ENCODE data around the gene PSMD7.
"Not testable (repeated sequence)": the region's sequence is repeated elsewhere in the genome, so short reads cannot be mapped to it uniquely, and the experiment has no call there.

The PSMD7 gene

GRCh38 chr16:74297145-74297665 is 591 bp downstream of the PSMD7 start:
- no peak for DNase-seq (ENCODE audit: low spot score)

- no peak for DNase-seq (ENCODE audit: low spot score)
These were observed 1.5 kb downstream of the PSMD7 start for GRCh38 chr16:74298104-74298503.

DNA sequence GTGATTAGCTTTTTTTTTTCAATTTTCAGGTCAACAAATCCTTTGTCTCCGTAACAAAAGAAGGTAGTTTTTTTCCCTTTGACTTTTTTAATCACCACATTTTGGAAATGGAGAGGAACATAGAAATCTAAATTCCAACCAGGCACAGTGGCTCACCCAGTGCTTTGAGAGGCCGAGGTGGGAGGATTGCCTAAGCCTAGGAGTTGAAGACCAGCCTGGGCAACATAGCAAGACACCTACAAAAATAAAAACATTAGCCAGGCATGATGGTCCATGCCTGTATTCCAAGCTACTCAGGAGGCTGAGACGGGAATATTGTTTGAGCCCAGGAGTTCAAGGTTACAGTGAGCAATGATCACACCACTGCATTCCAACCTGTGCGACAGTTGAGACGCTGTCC is 5.7 kb downstream of the PSMD7 start:
- no peak for DNase-seq (ENCODE audit: low spot score)

GRCh38 chr16:74304164-74304834 is 7.7 kb downstream of the PSMD7 start:
- no peak for DNase-seq (ENCODE audit: low spot score)

- no peak for DNase-seq (ENCODE audit: low spot score)
These were observed 8.2 kb downstream of the PSMD7 start for GRCh38 chr16:74304835-74305176.

DNA sequence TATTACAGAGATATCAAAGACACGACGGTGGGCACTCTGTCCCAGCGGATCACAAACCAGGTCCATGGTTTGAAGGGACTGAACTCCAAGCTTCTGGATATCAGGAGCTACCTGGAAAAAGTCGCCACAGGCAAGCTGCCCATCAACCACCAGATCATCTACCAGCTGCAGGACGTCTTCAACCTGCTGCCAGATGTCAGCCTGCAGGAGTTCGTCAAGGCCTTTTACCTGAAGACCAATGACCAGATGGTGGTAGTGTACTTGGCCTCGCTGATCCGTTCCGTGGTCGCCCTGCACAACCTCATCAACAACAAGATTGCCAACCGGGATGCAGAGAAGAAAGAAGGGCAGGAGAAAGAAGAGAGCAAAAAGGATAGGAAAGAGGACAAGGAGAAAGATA is 8.7 kb downstream of the PSMD7 start:
- DNase-seq (ENCODE audit: low spot score), result no peak

DNA sequence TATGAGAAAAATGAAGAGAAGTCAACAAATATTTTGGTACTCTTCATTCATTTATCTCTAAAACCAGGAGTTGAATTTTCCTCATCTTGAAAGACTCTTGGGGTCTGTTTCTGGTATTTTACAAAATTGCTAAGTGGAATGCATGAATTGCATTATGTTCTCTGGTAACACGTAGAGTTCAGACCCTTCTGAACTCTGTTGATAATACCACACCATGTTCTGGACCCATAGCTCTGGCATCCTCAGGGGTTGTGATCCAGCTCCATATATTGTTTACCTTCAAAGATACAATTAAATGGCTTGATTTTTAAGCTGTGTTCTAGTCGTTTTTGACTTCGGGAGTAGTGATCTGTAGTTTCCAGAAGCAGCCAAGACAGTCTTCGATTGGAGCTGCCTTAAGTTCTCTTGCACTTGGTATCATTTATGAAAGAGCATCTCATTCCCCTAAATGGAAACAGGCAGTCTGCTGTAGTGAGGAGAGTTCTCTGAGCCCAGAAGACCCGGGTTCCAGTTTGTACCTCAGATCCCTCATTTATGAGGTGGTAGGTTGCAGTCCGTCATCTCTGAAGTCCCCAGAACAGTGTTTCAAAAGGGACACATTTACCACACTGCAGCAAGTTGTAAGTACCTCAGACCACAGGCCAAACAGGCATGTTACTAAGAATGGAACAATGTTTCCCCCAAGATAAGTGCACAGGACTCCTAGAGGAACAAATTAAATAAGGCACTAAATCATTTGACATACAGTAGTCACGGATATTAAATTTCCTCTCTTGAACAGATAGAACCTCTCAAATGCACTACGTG is 9.6 kb downstream of the PSMD7 start:
- DNase-seq (ENCODE audit: low spot score), result no peak

DNA sequence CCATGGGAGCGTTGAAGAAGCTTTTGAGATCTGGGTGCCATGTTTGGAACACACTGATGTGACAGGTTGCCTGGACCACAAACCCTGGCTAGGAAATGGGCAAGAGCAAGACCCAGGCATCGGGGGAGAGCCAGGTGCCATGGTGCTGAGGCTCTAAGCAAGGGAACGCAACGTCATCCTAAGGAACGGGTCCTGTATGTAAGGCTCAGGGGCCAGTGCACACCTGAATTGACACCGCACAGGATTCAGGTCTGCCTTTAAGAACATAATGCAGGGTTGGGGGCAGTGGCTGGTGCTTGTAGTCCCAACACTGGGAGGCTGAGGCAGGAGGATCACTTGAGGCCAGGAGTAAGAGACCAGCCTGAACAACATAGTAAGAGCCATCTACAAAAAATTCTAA is 10.8 kb downstream of the PSMD7 start:
- no peak for DNase-seq (ENCODE audit: low spot score)

- DNase-seq (ENCODE audit: low spot score), result peak; percentile 61
These were observed 13.5 kb downstream of the PSMD7 start for GRCh38 chr16:74309789-74310781.

DNA sequence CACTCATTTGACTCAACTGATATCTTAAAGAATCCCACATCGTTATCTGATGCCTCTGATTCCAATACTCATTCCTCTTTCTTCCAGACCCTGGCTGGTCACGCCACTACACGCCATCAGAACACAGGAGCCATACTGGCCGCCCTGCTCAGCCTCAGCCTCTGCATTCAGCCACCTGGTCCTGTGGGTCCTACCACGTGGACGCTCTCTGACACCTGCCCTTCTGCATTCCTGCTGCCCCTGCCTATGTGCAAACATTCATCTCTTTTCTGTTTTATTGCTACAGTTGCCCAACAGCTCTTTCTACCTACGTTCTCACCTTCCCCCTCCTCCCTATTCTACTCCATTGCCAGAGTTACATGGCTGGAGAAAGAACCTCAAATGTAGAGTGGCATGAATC is 18.4 kb downstream of the PSMD7 start:
- no peak for DNase-seq (ENCODE audit: low spot score)

DNA sequence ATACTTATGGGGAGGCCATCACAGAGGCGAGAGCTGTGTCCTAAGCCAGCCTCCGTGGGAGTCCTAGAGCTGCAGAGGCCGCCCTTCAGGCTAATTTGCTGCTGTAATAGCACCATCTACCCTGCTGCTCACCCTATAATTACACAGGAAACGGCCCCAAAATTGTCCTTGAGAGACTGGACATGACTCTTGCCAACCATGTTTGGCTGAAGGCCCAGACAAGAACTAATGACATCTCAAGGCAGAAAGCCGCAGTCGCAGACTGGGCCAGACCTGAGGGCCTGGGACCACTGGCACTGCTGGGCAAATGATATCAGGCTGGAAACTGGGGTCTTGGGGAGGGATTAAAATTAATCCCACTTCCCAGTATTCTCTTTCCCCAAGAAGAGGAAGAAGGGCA is 24.1 kb downstream of the PSMD7 start:
- DNase-seq (ENCODE audit: low spot score), result no peak

GRCh38 chr16:74321356-74321755 is 24.7 kb downstream of the PSMD7 start:
- no peak for DNase-seq (ENCODE audit: low spot score)

- no peak for DNase-seq (ENCODE audit: low spot score)
These were observed 25.7 kb downstream of the PSMD7 start for GRCh38 chr16:74322301-74322710.

DNA sequence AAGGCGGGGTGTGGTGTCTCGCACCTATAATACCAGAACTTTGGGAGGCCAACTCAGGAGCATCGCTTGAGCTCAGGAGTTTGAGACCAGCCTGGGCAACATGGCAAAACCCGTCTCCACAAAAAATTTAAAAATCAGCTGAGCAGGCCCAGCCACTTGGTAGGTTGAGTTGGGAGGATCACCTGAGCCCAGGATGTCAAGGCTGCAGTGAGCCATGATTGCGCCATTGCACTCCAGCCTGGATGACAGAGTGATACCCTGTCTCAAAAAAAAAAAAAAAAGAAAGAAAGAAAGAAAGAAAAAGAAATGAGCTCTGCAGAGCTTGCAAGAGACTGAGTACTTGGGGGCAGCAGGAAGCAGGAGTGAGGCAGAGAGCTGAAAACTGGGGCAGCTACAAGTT is 28.2 kb downstream of the PSMD7 start:
- not testable (repeated sequence) for DNase-seq (ENCODE audit: low spot score)

- DNase-seq (ENCODE audit: low spot score), result no peak
These were observed 29.0 kb downstream of the PSMD7 start for GRCh38 chr16:74325641-74326040.

GRCh38 chr16:74328346-74328745 is 31.7 kb downstream of the PSMD7 start:
- DNase-seq (ENCODE audit: low spot score), result not testable (repeated sequence)

- DNase-seq (ENCODE audit: low spot score), result not testable (repeated sequence)
These were observed 35.9 kb downstream of the PSMD7 start for GRCh38 chr16:74332469-74332868.

GRCh38 chr16:74337506-74337905 is 40.9 kb downstream of the PSMD7 start:
- not testable (repeated sequence) for DNase-seq (ENCODE audit: low spot score)

DNA sequence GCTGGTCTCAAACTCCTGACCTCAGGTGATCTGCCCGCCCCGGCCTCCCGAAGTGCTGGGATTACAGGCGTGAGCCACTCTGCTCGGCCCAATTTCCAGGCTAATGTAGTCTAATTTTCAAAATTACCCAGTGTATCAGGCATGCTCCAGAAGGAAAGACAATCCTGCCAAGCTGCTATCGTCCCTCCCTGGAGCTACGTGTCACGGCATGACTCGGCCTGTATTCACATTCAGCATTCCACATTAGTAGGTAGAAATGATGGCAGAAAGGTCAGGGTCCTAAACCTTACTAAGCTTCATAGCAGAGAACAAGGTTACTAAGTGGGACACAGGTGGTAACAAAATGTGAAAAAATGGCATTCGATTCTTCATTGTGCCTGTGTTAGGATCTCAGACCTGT is 42.6 kb downstream of the PSMD7 start:
- DNase-seq (ENCODE audit: low spot score), result not testable (repeated sequence)

DNA sequence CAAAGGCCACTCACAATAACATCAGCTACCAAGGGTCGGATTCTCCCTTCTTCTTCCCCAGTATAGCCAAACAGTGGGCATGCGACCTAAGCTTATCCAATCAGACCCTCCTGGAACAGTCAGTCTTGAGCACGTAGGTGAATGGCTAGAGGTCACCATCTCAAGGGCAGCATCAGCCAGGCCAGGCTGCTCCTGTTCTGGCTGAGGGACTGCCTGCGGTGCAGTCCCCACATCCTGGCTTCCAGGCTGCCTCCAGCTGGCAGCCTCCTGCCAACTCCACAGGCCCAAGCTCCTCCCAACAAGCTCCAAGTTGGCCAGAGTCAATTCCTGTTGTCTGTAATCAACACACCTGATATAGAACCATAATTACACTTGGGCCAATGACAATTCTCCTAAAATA is 56.4 kb downstream of the PSMD7 start:
- not testable (repeated sequence) for DNase-seq (ENCODE audit: low spot score)
